Measurements from ENCODE around the gene PLAGL1. TPM values are rescaled to one million over a fixed set of nuclear protein-coding genes. Genes with fewer than 3 reads are reported as not detected.

The PLAGL1 gene
- 10 to 100 TPM; 11.8 to 17.9 (median 16.0) TPM for total RNA-seq

GRCh38 chr6:144008120-144008811 lies at the start of gene PLAGL1:
Gene PLAGL1 (minus strand): TSS chr6:144008259. CDS start chr6:143948136, 60,123 bp downstream.
- Histone ChIP-seq H3K9me3 (no peaks in the 10 kb centered on the region), H3K4me3 (peak within 1 kb of the TSS; percentile 59 to 80 (median 66)), H3K27ac (replicated peaks in 1 of 4) (peak within 1 kb of the TSS; percentile 70 to 84 (median 79)), H3K27me3 (peaks cover 0 to 4% (median 0%) of the 10 kb centered on the region in 4 donors), H3K36me3 (no peaks in the 10 kb centered on the region), H3K4me1 (peaks cover 0 to 4% (median 2%) of the 10 kb centered on the region in 4 donors)
- TF ChIP-seq POLR2A (IDR thresholded peaks at IDR 0.05; ENCODE audit: low read depth): peak; percentile 20
- peak; percentile 67 to 93 for TF ChIP-seq POLR2AphosphoS5 (IDR thresholded peaks at IDR 0.05)
- TF ChIP-seq EP300 (IDR thresholded peaks at IDR 0.05): no peak
- no peak for TF ChIP-seq CTCF (IDR thresholded peaks at IDR 0.05)
- WGBS: 43% methylated on average over 26 of the region's 75 CpGs
- intact Hi-C loops (cut with DNase I): loop anchor here (2.0 kb wide), 1 partner anchor 65 kb away; no protein-coding TSS in a partner anchor
- no peak for DNase-seq (ENCODE audit: extremely low spot score)

GRCh38 chr6:144055121-144055931 lies 47.3 kb upstream of the PLAGL1 start:
- Histone ChIP-seq H3K27ac (replicated peaks in 1 of 4) (no peak overlapping the region), H3K4me3 (no peak overlapping the region), H3K36me3 (no peaks in the 10 kb centered on the region), H3K9me3 (no peaks in the 10 kb centered on the region), H3K4me1 (no peaks in the 10 kb centered on the region), H3K27me3 (no peaks in the 10 kb centered on the region)
- intact Hi-C loops (cut with DNase I): no loop called here
- 62% methylated on average over 6 of the region's 6 CpGs for WGBS
- DNase-seq (ENCODE audit: extremely low spot score): no peak
- no peak for TF ChIP-seq EP300 (IDR thresholded peaks at IDR 0.05)
- no peak for TF ChIP-seq POLR2AphosphoS5 (IDR thresholded peaks at IDR 0.05)
- no peak for TF ChIP-seq POLR2A (IDR thresholded peaks at IDR 0.05; ENCODE audit: low read depth)
- no peak for TF ChIP-seq CTCF (IDR thresholded peaks at IDR 0.05)

GRCh38 chr6:144053601-144054000 lies 45.5 kb upstream of the PLAGL1 start:
- H3K4me3 ChIP-seq: no peak overlapping the region

GRCh38 chr6:144052488-144052887 lies 44.4 kb upstream of the PLAGL1 start:
- intact Hi-C loops (cut with DNase I): no loop called here
- Histone ChIP-seq H3K4me3 (no peak overlapping the region), H3K27ac (replicated peaks in 1 of 4) (no peak overlapping the region), H3K27me3 (peaks cover 0 to 6% (median 0%) of the 10 kb centered on the region in 4 donors), H3K36me3 (no peaks in the 10 kb centered on the region), H3K9me3 (no peaks in the 10 kb centered on the region), H3K4me1 (no peaks in the 10 kb centered on the region)
- TF ChIP-seq CTCF (IDR thresholded peaks at IDR 0.05): no peak
- TF ChIP-seq EP300 (IDR thresholded peaks at IDR 0.05): no peak
- TF ChIP-seq POLR2AphosphoS5 (IDR thresholded peaks at IDR 0.05): no peak
- TF ChIP-seq POLR2A (IDR thresholded peaks at IDR 0.05; ENCODE audit: low read depth): no peak
- DNase-seq (ENCODE audit: extremely low spot score): no peak

More at GRCh38 chr6:144053601-144054000, 45.5 kb upstream of the PLAGL1 start:
- WGBS: 71% methylated on average over 3 of the region's 3 CpGs
- no peak for TF ChIP-seq POLR2AphosphoS5 (IDR thresholded peaks at IDR 0.05)
- no peak for TF ChIP-seq EP300 (IDR thresholded peaks at IDR 0.05)
- TF ChIP-seq POLR2A (IDR thresholded peaks at IDR 0.05; ENCODE audit: low read depth): no peak
- TF ChIP-seq CTCF (IDR thresholded peaks at IDR 0.05): no peak
- Histone ChIP-seq H3K4me1 (no peaks in the 10 kb centered on the region), H3K27me3 (no peaks in the 10 kb centered on the region), H3K36me3 (no peaks in the 10 kb centered on the region), H3K27ac (replicated peaks in 1 of 4) (no peak overlapping the region), H3K9me3 (no peaks in the 10 kb centered on the region)
- intact Hi-C loops (cut with DNase I): no loop called here
- DNase-seq (ENCODE audit: extremely low spot score): no peak

All from esophagus muscularis mucosa (tissue), 4 donors.